Activated T-cell treated with anti-CD3 and anti-CD28 coated beads, Interleukin-2, amount 50 U/mL, for 48 hours (primary cell): Measurements from ENCODE around the gene NUP85.
A peak's percentile ranks its signal among the peaks of the same experiment; 100 is the strongest.
"Not testable (repeated sequence)": the region's sequence is repeated elsewhere in the genome, so short reads cannot be mapped to it uniquely, and the experiment has no call there.

Experiments used
- DNase-seq, 2 experiments: peaks; one replicate each; pipeline ENCODE4 v3.0.0-alpha.2; 2020

The NUP85 gene

GRCh38 chr17:75241996-75242460, 36.5 kb downstream of the NUP85 start:
- DNase-seq = peak in 1 of 2 experiments; percentile 43

GRCh38 chr17:75242461-75243042, 37.1 kb downstream of the NUP85 start:
- peak in 1 of 2 experiments; percentile 49 for DNase-seq

- peak in 1 of 2 experiments; percentile 31 for DNase-seq
Measured at GRCh38 chr17:75244133-75244866, 38.8 kb downstream of the NUP85 start.

- DNase-seq = no peak
Measured at GRCh38 chr17:75245011-75245410, 39.5 kb downstream of the NUP85 start.

GRCh38 chr17:75246404-75246803, 40.9 kb downstream of the NUP85 start:
- no peak for DNase-seq

- DNase-seq = no peak
Measured at GRCh38 chr17:75249564-75249963, 44.1 kb downstream of the NUP85 start.

- DNase-seq = peak; percentile 88
Measured at GRCh38 chr17:75250009-75250471, 44.6 kb downstream of the NUP85 start.

- no peak for DNase-seq
Measured at GRCh38 chr17:75252039-75252816, 46.7 kb downstream of the NUP85 start.

GRCh38 chr17:75255954-75256698, 50.6 kb downstream of the NUP85 start:
- DNase-seq = not testable (repeated sequence)

GRCh38 chr17:75257228-75257627, 51.7 kb downstream of the NUP85 start:
- DNase-seq = not testable (repeated sequence)

GRCh38 chr17:75260641-75261335, 55.3 kb downstream of the NUP85 start:
- no peak for DNase-seq

GRCh38 chr17:75261336-75262111, 56.0 kb downstream of the NUP85 start, which contains the start of the genes GGA3 and MRPS7:
GGA3 (minus strand) TSS chr17:75261606; CDS start chr17:75261587, 19 bp downstream.
MRPS7 (plus strand) TSS chr17:75261879; CDS start chr17:75261901, 22 bp downstream.
- peak; percentile 97 to 98 for DNase-seq

GRCh38 chr17:75262112-75262606, 56.7 kb downstream of the NUP85 start:
- DNase-seq = peak; percentile 52 to 53

GRCh38 chr17:75263055-75263454, 57.6 kb downstream of the NUP85 start:
- no peak for DNase-seq

- no peak for DNase-seq
Measured at GRCh38 chr17:75265614-75266315, 60.3 kb downstream of the NUP85 start.

GRCh38 chr17:75266316-75267152, 61.1 kb downstream of the NUP85 start:
- DNase-seq = no peak

- DNase-seq = no peak
Measured at GRCh38 chr17:75267153-75267410, 61.6 kb downstream of the NUP85 start.

GRCh38 chr17:75267411-75268232, 62.1 kb downstream of the NUP85 start:
- DNase-seq = peak in 1 of 2 experiments; percentile 28

- DNase-seq = no peak
Measured at GRCh38 chr17:75269844-75270217, 64.4 kb downstream of the NUP85 start.
